Fibroblast of skin of abdomen (primary cell): ENCODE results near the gene DENND2C.

Experiments
- DNase-seq: peaks from one replicate; pipeline ENCODE4 v3.0.0-alpha.2; 2013

The DENND2C gene

DNA sequence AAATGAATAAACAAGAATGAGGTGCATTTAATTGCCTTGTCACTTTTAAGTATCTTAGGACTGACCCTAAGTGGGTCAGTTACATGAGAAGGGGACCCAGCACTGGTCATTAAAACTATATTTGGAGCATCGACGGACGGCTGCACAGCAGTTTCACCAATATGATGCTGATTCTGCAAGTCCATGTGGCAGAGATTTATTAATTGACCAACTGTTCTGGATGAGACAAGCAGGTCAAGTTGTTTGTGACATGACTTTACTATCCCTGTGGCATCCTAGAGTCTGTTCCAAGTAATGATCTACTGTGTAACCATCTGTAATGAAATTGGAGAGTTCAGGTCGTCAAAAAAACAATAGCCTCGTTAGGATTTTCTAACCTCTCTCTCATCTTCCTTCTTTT lies 16.0 kb upstream of the DENND2C start:
- no peak for DNase-seq

DNA sequence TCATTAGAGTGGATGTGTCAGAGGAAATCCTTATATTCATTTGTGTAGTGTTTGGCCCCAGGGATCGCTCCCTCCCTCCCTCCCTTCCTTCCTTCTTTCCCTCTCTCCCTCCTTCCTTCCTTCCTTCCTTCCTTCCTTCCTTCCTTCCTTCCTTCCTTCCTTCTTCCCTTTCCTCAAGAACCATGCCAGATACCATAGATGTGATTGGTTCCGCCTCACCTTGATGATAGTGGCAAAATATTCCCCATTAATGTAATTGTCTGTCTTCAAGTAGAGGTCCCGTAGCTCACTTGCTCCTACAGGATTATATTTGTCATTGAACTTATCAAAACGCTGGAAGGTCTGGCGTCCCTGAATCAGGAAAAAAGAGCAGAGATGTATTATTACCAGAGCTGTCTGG lies 7.8 kb upstream of the DENND2C start:
- no peak for DNase-seq

DNA sequence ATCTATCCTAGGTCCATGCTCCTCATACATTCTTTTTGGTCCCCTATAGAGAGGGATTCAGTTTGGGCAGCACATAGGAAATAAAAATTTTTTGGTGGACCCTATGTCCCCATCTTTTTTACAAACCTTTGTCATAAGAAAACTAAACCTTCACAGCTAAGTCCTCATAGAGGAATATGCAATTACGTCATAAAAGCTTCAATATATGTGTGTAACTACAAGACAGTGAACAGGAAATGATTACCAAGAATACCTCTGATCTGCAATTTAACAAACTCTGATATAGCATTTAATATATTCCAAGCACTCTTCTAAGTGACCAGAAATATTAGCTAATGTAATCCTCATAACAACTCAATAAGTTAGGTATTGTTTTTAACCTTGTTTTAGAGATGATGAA lies 6.3 kb upstream of the DENND2C start:
- DNase-seq, result no peak

DNA sequence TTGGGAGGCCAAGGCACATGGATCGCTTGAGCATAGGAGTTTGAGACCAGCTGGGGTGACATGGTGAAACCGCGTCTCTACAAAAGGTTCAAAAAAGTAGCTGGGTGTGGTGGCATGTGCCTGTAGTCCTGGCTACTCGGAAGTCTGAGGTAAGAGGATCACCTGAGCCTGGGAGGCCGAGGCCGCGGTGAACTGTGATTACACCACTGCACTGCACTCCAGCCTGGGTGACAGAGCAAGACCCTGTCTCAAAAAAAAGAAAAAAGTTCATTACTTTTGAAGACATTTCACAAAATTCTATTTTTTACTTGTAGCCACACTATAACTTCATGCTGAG lies 2.1 kb upstream of the DENND2C start:
- DNase-seq, result no peak

DNA sequence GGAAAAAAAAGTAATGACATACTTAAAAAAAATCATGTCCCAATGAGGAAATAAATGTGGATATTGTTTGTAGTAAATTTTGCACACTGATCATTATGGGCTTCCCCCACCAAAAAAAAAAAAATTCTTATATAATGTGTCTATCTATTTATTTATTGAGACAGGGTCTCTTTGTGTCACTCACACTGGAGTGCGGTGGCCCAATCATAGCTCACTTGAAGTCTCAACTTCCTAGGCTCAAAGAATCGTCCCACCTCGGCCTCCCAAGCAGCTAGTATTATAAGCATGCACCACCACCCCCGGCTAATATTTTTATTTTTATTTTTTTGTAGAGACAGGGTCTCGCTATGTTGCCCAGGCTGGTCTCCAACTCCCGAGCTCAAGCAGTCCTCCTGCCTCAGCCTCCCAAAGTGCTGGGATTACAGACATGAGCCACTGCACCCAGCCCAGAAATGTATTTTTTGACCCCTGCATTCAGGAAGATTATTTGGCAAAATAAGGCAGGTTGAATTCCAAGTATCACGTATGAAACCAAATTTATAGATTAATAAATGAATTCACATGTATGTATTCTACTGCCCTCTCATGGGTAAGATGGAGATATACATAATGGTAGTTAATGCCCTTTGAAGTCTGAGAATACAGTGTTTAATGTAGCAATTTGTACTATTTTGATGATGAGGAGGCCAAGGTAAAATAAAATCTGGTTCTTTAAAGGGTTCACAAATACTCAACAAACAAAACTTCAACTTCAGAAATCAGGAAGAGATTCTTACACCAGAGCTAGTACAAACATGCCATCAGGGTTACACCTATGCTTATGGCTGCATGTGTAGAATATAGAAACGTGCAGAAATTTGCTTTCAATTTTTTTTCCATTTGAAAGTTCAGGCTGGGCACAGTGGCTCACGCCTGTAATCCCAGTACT lies 1.4 kb upstream of the DENND2C start:
- peak; percentile 13 for DNase-seq

DNA sequence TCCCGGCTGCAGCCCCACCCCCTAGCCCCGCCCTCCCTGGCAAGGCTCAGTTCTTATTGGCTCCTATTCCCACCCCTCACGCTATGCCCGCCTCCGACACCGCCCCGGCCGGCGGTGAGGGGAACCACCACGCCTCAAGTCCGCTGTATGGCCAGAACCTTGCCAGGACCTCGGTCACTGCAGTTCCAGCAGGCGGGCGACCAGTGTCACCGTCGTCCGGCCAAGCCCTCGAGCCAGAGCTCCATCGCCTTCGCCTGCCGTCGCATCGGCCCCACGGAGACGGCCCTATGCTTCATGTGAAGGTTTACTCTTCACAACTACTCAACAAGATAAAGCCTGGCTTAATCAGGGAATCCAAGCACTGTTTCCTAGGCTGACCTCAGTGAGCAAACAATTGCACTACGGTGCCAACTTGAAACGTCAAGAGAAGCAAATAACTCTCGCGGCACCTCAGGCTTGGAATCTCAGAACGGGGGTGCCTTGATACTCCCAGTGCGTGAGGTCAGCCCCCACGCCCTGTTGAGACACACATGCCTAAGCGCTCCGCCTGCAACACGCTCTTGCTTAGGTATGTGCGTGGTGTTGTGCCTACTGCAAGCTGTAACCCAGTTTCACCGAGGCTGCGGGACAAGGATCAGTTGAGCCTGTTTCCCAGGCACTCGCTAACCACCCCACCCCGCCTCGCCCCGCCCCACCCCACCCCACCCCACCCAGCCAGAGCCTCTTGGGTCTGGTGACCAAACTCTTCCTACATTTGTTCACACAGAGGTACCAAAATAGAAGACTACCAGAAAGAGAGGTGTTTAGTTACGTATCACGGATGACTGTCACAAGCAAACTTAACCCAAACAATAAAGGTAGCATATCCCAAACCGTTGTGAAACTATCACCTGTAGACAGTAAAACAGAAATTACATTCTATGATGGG lies 498 bp upstream of the DENND2C start:
- DNase-seq, result peak; percentile 84

DNA sequence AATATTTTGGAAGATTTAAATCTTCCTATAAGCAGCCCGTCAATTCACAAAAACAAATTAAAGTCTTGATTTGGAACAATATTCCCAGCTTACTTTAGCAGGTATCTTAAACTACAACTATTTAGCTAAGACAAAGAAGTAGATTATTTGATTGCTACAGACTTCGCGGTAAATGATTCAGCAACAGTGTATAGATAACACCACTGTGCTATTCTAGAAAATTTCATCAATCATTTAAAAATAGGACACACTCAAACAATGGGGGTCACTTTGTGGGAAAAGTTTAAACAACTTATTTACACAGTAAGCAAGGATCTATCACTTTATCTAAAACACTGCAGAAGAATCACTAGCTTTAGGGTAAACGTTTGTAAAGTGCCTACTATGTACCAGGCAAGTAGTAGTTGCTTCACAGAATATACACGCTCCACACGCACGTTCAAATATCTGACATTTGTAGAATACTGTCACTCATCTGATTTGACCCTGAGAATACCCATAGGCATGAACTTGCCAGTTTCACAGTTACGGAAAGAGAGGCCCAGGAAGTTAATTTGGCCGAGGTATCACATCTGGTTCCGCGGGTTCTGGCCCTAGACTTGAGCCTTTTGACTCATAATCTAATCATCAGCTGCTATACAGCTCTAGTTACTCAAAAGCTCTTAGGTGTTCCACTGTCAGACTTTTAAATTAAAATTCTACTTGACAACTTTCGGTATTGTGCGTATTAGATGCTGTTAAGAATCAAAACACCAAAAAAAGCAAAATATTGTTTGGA lies 876 bp downstream of the DENND2C start:
- DNase-seq, result peak; percentile 14

DNA sequence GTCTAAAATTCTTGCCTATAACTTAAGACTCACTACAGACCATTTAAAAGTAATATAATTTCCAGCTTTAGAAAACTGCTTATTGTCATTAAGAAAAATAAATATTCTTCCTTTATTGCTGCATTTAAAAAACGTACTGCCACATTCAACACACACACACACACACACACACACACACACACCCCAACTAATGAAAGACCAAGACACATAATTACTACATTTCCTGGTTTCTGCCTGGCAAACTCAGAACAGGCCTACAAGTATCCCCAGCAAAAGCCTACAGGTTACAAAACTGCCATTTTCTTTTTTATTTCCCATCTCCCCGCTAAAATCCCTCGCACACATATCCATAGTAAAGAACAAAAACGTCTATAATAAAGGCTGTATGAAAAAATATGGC lies 1.5 kb downstream of the DENND2C start:
- DNase-seq, result no peak

DNA sequence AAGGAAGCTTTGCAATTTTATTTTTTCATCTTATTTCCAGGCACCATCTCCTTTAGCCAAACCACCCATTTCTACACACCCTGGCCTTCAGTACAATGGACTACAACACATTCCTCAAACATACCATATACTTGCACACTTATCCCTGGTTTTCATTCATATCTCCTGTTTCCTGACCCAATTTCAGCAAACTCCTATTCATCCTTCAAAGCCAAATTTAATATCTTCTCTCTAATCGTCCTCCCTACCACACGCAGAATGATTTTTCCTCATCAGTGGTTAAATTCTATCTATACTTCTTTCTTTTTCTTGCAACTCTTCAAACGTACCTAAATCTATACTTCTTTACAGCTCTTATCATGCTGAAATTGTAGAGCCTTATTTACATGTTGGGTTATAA lies 2.9 kb downstream of the DENND2C start:
- no peak for DNase-seq

DNA sequence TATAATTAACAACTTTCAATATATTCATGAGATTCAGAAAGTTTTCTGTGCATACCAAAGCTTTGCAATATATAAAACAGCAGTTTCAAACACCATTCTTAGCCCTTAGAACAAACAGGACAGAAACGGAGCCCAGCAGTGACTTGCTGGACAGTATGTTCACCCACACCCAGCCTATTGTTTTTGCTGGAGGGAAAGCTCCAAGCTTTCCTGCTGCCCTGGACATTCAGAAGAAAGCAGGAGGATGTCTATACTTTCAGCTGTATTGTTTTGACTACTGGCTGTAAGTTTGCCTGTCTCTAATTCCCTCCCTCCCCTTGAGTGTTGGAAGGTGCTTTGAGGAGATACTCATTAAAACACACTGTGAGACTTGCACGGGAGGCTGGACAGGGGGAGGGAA lies 9.6 kb downstream of the DENND2C start:
- no peak for DNase-seq

DNA sequence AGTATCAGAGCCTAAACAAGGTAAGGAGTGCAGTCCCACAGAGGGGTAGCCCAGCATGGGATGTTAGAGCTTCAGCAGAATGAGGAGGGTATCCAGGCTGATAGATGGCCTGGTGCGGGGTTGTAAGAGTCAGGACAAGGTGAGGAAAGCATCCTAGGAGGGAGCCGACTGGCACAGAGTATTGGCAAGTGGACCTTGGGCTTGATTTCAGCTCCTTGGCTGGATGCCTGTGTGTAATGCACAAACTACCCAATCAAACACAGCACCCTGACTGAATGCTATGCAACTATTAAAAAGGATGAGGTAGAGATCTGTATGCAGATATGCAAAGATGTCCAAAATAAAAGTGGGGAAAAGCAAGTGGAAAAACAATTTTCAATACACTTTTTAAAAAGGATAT lies 18.0 kb downstream of the DENND2C start:
- DNase-seq, result no peak

DNA sequence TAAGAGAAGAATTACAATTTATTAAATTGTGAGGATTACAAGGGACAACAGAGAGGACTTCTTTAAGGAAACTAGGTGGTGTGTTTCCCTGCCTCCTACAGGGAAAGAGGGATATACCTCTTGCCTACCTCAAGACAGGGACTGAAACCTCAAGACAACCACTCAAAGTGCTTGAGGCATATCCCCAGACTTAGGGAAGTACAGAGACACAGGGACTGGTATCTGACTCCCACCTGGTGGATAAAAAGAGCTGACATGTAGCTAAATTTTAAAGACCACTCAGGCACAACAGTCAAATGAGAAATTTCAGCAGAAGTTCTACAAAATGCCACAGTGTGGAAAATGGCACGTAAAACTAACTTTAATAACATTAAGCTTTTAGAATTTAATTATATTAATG lies 21.3 kb downstream of the DENND2C start:
- DNase-seq, result no peak

DNA sequence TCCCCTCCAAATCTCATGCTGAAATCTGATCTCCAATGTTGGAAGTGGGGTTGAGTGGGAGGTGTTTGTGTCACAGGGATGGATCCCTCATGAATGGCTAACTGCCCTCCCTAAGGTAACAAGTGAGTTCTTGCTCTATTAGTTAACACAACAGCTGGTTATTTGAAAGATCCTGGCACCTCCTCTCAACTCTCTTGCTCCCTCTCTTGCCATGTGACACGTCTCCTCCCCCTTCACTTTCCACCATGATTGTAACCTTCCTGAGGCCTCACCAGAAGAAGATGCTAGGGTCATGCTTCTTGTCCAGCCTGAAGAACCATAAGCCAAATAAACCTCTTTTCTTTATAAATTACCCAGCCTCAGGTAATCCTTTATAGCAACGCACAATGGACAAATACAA lies 28.5 kb downstream of the DENND2C start:
- DNase-seq, result no peak

DNA sequence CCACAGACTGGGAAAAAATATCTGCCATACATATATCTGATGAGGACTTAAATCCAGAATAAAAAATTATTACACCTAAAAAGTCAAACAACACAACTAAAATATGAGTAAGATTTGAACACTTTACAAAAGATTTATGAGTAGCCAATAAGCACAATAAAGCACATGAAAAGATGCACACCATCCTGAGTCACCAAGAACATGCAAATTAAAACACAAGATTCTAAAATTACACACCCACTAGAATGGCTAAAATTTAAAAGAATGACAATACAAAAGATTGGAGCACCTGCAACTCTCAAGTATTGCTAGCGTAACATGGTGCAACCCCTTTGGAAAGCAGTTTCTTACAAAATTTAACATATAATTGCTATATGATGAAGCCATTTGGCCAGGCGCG lies 30.9 kb downstream of the DENND2C start:
- no peak for DNase-seq

DNA sequence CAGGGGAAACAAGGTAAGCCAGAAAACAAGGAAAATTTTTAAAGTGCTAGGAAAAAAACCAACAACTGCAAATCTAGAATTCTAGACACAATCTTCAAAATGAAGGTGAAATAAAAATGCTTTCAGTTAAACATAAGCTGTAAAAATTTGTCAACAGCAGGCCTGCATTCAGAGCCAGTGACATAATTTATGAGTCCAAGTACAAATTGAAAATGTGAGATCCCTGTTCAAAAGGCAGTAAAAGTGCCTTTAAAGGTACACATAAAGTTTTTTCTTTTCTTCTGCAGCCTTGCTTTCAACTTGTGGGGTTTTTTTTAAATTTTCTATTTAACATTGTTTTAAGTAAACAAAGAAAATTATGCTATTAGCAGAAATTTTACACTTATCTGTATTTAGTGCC lies 37.4 kb downstream of the DENND2C start:
- DNase-seq, result no peak

DNA sequence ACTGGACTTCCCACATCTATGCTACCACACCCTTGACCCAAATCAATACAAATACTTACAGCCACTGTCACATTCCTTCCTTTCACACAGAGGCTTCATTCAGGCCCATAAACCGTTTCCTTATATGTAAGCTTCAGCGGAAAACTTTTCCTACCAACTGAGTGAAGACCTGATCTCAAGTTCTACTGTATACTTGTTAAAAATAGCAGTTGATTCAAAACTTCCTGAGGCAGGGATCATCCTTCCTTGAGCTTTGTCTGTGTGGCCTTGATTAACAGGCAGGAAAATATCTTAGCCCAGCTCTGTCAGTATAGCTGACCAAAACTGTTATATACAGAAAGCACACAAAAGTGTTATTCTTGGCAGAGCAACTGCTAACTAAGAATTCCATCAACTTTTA lies 42.7 kb downstream of the DENND2C start:
- no peak for DNase-seq

DNA sequence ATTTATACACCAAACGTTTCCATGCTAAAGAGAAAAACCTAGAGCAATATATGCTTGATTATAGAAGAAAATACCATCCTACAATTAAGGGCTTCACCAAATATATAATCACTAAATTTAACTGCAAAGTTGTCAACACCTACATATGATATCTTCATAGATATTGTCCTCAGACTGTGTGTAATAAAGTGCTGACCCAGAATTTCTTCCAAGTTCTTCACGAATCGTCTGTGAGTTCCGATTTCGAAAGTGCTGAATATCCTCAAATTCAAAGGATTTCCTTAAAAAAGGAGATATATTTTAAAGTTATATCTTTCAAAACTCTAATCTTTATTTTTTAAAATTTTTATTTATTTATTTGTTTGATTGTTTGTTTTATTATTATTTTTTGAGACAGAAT lies 46.5 kb downstream of the DENND2C start:
- no peak for DNase-seq

DNA sequence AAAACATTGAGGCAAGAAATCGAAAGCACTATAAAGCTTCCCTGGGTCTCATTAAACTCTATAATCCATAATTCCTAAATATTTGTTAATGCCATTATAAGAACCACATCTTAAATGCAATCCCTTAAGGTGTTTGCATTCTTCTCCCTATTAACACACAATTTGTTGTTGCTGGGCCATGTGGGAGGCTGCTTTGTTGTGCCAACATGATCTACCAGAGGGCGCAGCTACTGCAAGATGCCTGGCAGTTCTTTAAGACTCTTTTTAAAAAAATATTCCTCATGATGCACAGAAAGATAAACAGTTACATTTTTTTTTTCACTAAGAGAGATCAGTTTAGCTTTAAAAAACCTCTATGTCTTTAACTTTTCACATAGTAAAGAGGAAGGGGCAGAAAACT lies 49.4 kb downstream of the DENND2C start:
- DNase-seq, result no peak

DNA sequence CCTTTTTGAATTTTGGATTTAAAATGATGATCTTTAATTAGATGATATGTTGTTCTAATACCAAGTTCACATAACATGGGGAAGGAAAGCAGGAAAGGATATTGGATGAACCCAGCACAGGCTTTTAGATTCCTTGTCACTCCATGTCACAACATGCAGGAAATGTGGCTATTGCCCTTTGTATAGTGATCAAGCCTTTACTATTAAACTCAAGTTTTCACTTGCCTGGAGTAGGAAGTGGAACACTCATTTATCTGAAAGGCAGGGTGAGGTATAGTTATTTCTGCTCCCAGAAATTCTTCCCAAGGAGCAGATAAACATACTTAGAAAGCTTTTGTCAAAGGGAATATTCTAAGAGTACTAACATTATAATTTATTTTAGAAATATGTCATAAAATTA lies 51.2 kb downstream of the DENND2C start:
- no peak for DNase-seq

DNA sequence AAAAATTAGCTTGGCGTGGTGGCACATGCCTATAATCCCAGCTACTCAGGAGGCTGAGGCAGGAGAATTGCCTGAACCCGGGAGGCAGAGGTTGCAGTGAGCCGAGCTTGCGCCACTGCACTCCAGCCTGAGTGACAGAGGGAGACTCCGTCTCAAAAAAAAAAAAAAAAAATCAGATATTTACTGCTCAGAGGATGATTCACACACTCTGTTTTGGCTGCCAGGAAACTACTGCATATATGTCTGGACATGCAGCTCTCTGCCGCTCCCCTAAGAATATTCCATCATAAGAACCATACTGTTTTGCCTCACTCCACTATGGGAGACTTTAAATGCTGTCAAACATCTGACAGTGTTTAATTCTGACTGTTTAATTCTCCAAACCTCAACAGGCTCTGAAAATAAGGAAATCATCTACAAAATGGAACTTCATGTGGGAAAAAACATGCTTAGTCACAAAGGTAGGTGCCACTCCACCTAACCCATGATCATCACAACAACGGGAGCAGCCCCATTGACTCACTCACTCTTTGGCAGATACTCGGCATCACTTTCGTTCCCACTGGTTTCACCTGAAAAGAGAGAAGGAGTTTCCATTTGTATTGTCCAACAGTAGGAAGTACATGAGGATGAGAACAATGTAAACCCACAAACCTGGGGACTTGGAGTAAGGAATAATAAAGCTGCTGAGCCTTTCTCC lies 59.2 kb downstream of the DENND2C start:
- DNase-seq, result peak; percentile 38

DNA sequence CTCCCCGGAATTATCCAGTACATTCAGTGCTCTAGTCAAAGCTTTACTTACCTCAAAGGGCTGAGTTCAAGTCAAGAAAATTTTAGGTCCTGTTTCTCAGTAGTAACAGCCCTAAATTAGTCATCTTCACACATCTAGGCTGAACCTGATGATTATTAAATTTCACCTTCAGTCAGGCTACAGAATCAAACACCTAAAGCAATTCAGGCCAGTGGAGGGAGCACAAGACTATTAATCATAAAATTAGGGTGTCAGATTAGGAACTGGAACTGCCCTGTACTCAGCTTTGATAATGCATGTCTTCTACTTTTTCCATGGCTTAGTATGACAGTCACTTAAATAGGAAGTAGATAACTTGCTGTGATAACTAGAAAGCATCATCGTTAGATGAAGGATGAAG lies 60.0 kb downstream of the DENND2C start:
- DNase-seq, result no peak

DNA sequence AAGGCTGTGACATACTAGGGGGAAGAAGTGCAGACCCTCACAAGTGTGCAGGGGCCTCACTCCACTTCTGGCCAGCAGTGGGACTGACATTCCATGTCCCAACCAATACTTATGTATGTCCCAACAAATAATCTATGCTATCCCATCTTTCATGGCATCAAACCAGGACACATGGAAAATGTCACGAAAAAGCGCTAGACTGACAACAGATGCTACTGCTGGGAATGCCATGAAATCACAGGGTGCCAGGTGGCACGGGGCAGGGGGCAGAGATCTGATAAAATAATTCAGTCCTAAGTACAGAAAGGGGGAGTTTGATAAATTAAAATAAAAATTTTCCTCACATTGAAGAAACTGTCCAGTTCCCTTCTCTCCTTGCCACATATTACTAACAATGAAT lies 60.8 kb downstream of the DENND2C start:
- DNase-seq, result no peak
